NCI-H82 (cell line): ENCODE results near the gene TAF11L13.

ENCODE experiments used
- DNase-seq: peaks from one replicate; lab custom pipeline; 2025; lab: John Stamatoyannopoulos, UW

Gene TAF11L13

GRCh38 chr5:17679597-17680203, 47.8 kb downstream of the TAF11L13 start:
- DNase-seq, result no peak

GRCh38 chr5:17680737-17681136, 48.8 kb downstream of the TAF11L13 start:
- peak; percentile 17 for DNase-seq
